WTC11 (cell line): ENCODE measurements around the gene MAGI2. TPM values are rescaled to one million over a fixed set of nuclear protein-coding genes. Genes with fewer than 3 reads are reported as not detected.

Experiments used
- ATAC-seq: fragments of 200-7000 bp; cut with Tn5 transposase; 2 replicates; pipeline ENCODE4 v1.10.0; 2021; ENCODE audit warnings: mild to moderate bottlenecking, moderate library complexity
- CTCF ChIA-PET: fragments of 300-600 bp; sonication (Branson Sonifier 250); formaldehyde crosslinking; loops from one replicate; lab custom pipeline; 2021; ENCODE audit warnings: antibody characterized with exemption; lab: Charles Lee
- POLR2A ChIA-PET: fragments of 350-600 bp; sonication (Branson Sonifier 250); formaldehyde crosslinking; loops from one replicate; lab custom pipeline; 2021; ENCODE audit warnings: antibody characterized with exemption; lab: Charles Lee
- DNase-seq: peaks from one replicate; pipeline ENCODE4 v3.0.0; 2021; ENCODE audit warnings: low spot score
- H3K27ac Mint-ChIP-seq: 2 replicates; pipeline ENCODE4 v1.8.0; 2021; ENCODE audit warnings: mixed read lengths
- H3K27me3 Mint-ChIP-seq: 2 replicates; pipeline ENCODE4 v1.8.0; 2021; ENCODE audit warnings: low read depth, mild to moderate bottlenecking, moderate library complexity, mixed read lengths
- H3K36me3 Mint-ChIP-seq: 2 replicates; pipeline ENCODE4 v1.8.0; 2021; ENCODE audit warnings: mixed read lengths
- H3K4me1 Mint-ChIP-seq: 2 replicates; pipeline ENCODE4 v1.8.0; 2022; ENCODE audit warnings: mixed read lengths
- H3K4me3 Mint-ChIP-seq: 2 replicates; pipeline ENCODE4 v1.8.0; 2021; ENCODE audit warnings: mild to moderate bottlenecking, moderate library complexity, mixed read lengths
- H3K9me3 Mint-ChIP-seq: 2 replicates; pipeline ENCODE4 v1.8.0; 2021; ENCODE audit warnings: mixed read lengths
- ARID4B ChIP-seq: sonication (generic); formaldehyde crosslinking; IDR thresholded peaks from 2 replicates; pipeline ENCODE4 v1.8.0; 2023; ENCODE audit warnings: missing genetic modification reagents, mild to moderate bottlenecking, borderline replicate concordance
- ATF1 ChIP-seq: sonication (generic); formaldehyde crosslinking; IDR thresholded peaks from 2 replicates; pipeline ENCODE4 v1.8.1; 2023; ENCODE audit warnings: mild to moderate bottlenecking, moderate library complexity, missing genetic modification reagents
- CDX4 ChIP-seq: fragments of 250-450 bp; sonication (Bioruptor Pico); IDR thresholded peaks from 2 replicates; pipeline ENCODE4 v1.9.0; 2021; ENCODE audit warnings: moderate library complexity, mild to moderate bottlenecking, inconsistent platforms, borderline replicate concordance
- CTCF ChIP-seq: fragments of 200-600 bp; IDR thresholded peaks from 2 replicates; pipeline ENCODE4 v1.8.0; 2022; ENCODE audit warnings: antibody characterized with exemption
- ELF4 ChIP-seq: sonication (generic); formaldehyde crosslinking; IDR thresholded peaks from 2 replicates; pipeline ENCODE4 v1.8.1; 2022; ENCODE audit warnings: low read depth, mild to moderate bottlenecking, moderate library complexity, missing genetic modification reagents
- FOXK1 ChIP-seq: sonication (generic); formaldehyde crosslinking; IDR thresholded peaks from 2 replicates; pipeline ENCODE4 v1.8.0; 2022; ENCODE audit warnings: mild to moderate bottlenecking, moderate library complexity, missing genetic modification reagents
- HMGXB4 ChIP-seq: sonication (generic); formaldehyde crosslinking; IDR thresholded peaks from 2 replicates; pipeline ENCODE4 v1.8.1; 2023; ENCODE audit warnings: mild to moderate bottlenecking, moderate library complexity, missing genetic modification reagents
- JUN ChIP-seq: sonication (generic); formaldehyde crosslinking; IDR thresholded peaks from 2 replicates; pipeline ENCODE4 v1.8.0; 2023; ENCODE audit warnings: mild to moderate bottlenecking, missing genetic modification reagents
- NFE2L1 ChIP-seq: sonication (generic); formaldehyde crosslinking; IDR thresholded peaks from 2 replicates; pipeline ENCODE4 v1.8.1; 2023; ENCODE audit warnings: missing genetic modification reagents
- NR2C2 ChIP-seq: sonication (generic); formaldehyde crosslinking; IDR thresholded peaks from 2 replicates; pipeline ENCODE4 v1.8.0; 2022; ENCODE audit warnings: mild to moderate bottlenecking, missing genetic modification reagents
- RELA ChIP-seq: sonication (generic); formaldehyde crosslinking; IDR thresholded peaks from 2 replicates; pipeline ENCODE4 v1.8.1; 2022; ENCODE audit warnings: missing genetic modification reagents, mild to moderate bottlenecking, borderline replicate concordance
- SMAD3 ChIP-seq: sonication (generic); formaldehyde crosslinking; IDR thresholded peaks from 2 replicates; pipeline ENCODE4 v1.8.0; 2022; ENCODE audit warnings: missing genetic modification reagents, mild to moderate bottlenecking, borderline replicate concordance
- SMAD4 ChIP-seq: sonication (generic); formaldehyde crosslinking; IDR thresholded peaks from 2 replicates; pipeline ENCODE4 v1.8.0; 2022; ENCODE audit warnings: mild to moderate bottlenecking, missing genetic modification reagents
- TEAD1 ChIP-seq: sonication (generic); formaldehyde crosslinking; IDR thresholded peaks from 2 replicates; pipeline ENCODE4 v1.8.0; 2022; ENCODE audit warnings: mild to moderate bottlenecking, missing genetic modification reagents
- TEAD4 ChIP-seq: sonication (generic); formaldehyde crosslinking; IDR thresholded peaks from 2 replicates; pipeline ENCODE4 v1.8.0; 2022; ENCODE audit warnings: mild to moderate bottlenecking, missing genetic modification reagents
- TP53 ChIP-seq: sonication (generic); formaldehyde crosslinking; IDR thresholded peaks from 2 replicates; pipeline ENCODE4 v1.8.1; 2023; ENCODE audit warnings: mild to moderate bottlenecking, missing genetic modification reagents
- ZNF263 ChIP-seq: sonication (generic); formaldehyde crosslinking; IDR thresholded peaks from 2 replicates; pipeline ENCODE4 v1.8.1; 2022; ENCODE audit warnings: low read depth, mild to moderate bottlenecking, moderate library complexity, missing genetic modification reagents
- ZNF281 ChIP-seq: sonication (generic); formaldehyde crosslinking; IDR thresholded peaks from 2 replicates; pipeline ENCODE4 v1.8.0; 2023; ENCODE audit warnings: mild to moderate bottlenecking, missing genetic modification reagents
- ZNF317 ChIP-seq: sonication (generic); formaldehyde crosslinking; IDR thresholded peaks from 2 replicates; pipeline ENCODE4 v1.8.1; 2023; ENCODE audit warnings: low read depth, mild to moderate bottlenecking, moderate library complexity, missing genetic modification reagents, borderline replicate concordance
- total RNA-seq: library from RNA; stranded (reverse); gene quantifications from 3 replicates; pipeline ENCODE4 v1.2.3, GENCODE V29; 2021

Gene MAGI2
- total RNA-seq, 1 experiment from 2014 or later: 26.6 TPM

- ATAC-seq: peak; percentile 81
- POLR2A ChIA-PET: no interaction called here
- no peaks in the 10 kb centered on the region for H3K4me1 Mint-ChIP-seq
- peaks cover 13% of the 10 kb centered on the region for H3K36me3 Mint-ChIP-seq
- CTCF ChIA-PET: no interaction called here
- peak; percentile 62; the same call in 1 of the 2 replicates for TF ChIP-seq SMAD3 (CRISPR knock-in tag)
- no peak for TF ChIP-seq ZNF317
- peak; percentile 42; the same call in 1 of the 2 replicates for TF ChIP-seq TEAD1 (CRISPR knock-in tag)
- TF ChIP-seq ARID4B: peak; percentile 81
- 0 out of 2 replicates have a peak, but pooled peaks have one; percentile 17 for TF ChIP-seq TEAD4 (CRISPR knock-in tag)
- TF ChIP-seq ZNF263: no peak
- TF ChIP-seq JUN (CRISPR knock-in tag): peak; percentile 59; the same call in 1 of the 2 replicates
- no peak for TF ChIP-seq CTCF
- TF ChIP-seq SMAD4: 0 out of 2 replicates have a peak, but pooled peaks have one; percentile 47
- no peak for TF ChIP-seq CDX4 (CRISPR knock-in tag)
- no peak overlapping the region for H3K4me3 Mint-ChIP-seq
- DNase-seq: peak; percentile 23
- no peaks in the 10 kb centered on the region for H3K27me3 Mint-ChIP-seq
- peaks cover 4% of the 10 kb centered on the region for H3K9me3 Mint-ChIP-seq
- no peak overlapping the region for H3K27ac Mint-ChIP-seq
Measured at GRCh38 chr7:78620920-78621319, 832.5 kb downstream of the MAGI2 start.

GRCh38 chr7:78616539-78616938 lies 836.9 kb downstream of the MAGI2 start:
- Mint-ChIP-seq H3K9me3 (no peaks in the 10 kb centered on the region), H3K27ac (no peak overlapping the region; the same call in 1 of the 2 replicates), H3K4me3 (no peak overlapping the region), H3K27me3 (no peaks in the 10 kb centered on the region), H3K4me1 (no peaks in the 10 kb centered on the region), H3K36me3 (no peaks in the 10 kb centered on the region)
- DNase-seq (no peak), ATAC-seq (no peak)
- ChIA-PET CTCF (no interaction called here), POLR2A (no interaction called here)
- no peak for TF ChIP-seq TP53 (CRISPR knock-in tag)
- TF ChIP-seq FOXK1 (CRISPR knock-in tag): no peak
- no peak for TF ChIP-seq ARID4B
- no peak for TF ChIP-seq NFE2L1 (CRISPR knock-in tag)
- TF ChIP-seq ELF4 (CRISPR knock-in tag): no peak
- no peak for TF ChIP-seq ATF1 (CRISPR knock-in tag)
- TF ChIP-seq NR2C2 (CRISPR knock-in tag): no peak
- TF ChIP-seq ZNF263: no peak
- no peak for TF ChIP-seq RELA
- TF ChIP-seq ZNF317: no peak
- TF ChIP-seq HMGXB4: no peak
- TF ChIP-seq ZNF281 (CRISPR knock-in tag): no peak
